ENCODE data around the gene ARHGAP6.

DNA sequence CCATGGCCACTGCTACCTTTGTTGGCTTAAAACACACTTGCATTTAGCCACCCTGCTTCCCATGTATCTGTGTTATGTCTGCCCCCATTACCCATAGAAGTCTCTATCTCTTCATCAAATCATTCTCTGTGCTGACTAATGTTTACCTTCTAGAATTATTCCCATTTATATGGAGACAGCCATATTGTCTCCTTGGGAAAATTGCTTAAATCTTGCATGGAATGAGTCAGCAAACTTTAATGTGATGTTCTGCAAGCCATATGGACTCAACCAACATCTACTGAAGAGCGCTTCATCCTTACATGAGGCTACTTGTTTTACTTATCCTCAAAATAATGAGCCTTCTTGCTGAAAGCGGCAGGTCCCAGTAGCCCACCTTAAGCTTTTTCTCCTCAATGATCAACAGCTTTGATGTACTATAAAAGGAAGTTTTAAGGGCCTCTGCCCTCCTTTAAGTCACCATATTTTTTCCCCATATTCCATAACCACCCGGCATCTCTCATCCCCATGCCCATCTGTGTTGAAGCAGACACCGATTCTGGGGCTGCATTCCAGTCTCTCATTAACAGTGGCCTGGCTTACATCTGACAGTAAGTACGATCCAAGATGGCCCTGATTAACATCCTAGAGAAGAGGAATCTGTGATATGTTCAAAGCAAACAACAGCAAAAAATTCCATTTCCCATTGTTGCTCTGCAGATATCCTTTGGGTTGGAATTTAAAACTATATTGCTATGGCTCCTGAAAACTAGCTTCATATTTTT is 130.4 kb downstream of the ARHGAP6 start:
- TF ChIP-seq, protein P1, sequence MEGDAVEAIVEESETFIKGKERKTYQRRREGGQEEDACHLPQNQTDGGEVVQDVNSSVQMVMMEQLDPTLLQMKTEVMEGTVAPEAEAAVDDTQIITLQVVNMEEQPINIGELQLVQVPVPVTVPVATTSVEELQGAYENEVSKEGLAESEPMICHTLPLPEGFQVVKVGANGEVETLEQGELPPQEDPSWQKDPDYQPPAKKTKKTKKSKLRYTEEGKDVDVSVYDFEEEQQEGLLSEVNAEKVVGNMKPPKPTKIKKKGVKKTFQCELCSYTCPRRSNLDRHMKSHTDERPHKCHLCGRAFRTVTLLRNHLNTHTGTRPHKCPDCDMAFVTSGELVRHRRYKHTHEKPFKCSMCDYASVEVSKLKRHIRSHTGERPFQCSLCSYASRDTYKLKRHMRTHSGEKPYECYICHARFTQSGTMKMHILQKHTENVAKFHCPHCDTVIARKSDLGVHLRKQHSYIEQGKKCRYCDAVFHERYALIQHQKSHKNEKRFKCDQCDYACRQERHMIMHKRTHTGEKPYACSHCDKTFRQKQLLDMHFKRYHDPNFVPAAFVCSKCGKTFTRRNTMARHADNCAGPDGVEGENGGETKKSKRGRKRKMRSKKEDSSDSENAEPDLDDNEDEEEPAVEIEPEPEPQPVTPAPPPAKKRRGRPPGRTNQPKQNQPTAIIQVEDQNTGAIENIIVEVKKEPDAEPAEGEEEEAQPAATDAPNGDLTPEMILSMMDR (IDR thresholded peaks at IDR 0.05): no peak
- TF ChIP-seq POLR2A (IDR thresholded peaks at IDR 0.05): no peak

Data from lower leg skin (tissue), 3 donors.